HG02943 (cell line): ENCODE measurements around the gene LARGE2.

Experiments used
- ATAC-seq: cut with Tn5 transposase; IDR thresholded peaks from one replicate; pipeline ENCODE4 v1.9.1; 2021; ENCODE audit warnings: mild to moderate bottlenecking, low read depth, moderate library complexity; ENCODE audit not compliant: unreplicated experiment

LARGE2 gene

DNA sequence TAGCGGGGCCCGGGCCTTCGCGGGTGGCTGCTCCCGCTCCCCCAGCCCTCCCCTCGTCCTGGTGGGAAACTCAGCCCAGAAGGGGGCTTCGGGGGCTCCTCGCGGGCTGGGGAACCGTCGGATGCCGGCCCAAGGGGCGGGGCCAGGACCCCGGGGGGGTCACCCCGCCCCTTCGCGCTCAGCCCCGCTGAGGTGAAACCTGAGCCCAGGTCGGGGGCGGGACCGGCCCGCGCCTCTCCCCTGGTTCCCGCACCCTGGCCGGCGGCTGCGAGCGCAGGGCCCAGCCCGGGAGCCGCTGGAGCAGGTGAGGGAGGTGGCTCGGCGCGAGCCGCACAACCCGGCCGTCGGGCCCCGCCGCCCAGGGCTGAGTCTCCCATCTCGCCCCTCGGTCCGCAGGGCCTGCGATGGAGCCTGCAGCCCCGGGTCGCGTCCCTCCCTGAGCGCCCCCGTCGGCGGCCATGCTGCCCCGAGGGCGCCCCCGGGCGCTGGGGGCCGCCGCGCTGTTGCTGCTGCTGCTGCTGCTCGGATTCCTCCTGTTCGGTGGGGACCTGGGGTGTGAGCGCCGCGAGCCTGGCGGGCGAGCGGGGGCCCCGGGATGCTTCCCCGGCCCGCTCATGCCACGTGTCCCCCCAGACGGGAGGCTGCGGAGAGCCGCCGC, at the start of gene LARGE2:
TSS of gene LARGE2 (plus strand) at position 232 of the 658 bp plus-strand sequence. CDS start at position 459, 227 bp downstream.
- ATAC-seq: no peak

DNA sequence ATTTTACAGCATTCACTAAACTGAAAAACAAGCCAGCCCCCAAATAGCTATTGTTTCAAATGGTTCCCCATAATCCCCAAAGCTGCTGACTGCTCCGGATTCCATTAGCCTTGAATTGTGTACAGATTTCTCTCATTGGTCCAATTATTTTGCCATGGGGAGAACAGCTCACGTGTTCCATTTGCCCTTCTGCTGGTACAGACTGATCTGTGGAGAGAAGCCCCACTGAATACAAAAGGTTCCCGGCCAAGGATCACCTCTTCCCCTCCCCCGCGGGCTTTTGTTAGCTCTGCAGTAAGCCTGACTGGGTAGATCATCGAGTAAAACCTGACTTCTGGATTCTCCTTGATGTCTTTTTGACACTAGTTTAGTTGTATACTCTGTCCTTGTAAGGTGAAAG, 46.1 kb upstream of the LARGE2 start:
- no peak for ATAC-seq

DNA sequence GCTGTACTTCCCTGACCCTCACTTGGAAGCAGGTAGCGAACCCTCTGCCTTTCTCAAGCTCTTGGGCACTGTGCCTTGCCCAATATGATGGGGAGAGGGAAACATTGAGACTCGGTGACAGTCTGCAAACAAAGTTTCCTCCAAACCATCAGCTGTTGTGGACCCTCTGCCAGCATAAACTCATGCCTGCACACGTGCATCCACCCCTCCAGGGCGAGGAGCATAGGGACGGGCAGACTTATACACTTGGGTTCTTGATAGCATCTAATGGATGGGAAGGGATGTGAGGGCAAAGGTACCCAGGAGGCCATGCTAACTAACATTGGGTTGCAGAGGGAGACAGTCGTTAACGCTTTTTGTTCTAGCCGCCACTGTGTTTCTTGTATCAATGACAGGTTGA, 45.2 kb upstream of the LARGE2 start:
- ATAC-seq: no peak

DNA sequence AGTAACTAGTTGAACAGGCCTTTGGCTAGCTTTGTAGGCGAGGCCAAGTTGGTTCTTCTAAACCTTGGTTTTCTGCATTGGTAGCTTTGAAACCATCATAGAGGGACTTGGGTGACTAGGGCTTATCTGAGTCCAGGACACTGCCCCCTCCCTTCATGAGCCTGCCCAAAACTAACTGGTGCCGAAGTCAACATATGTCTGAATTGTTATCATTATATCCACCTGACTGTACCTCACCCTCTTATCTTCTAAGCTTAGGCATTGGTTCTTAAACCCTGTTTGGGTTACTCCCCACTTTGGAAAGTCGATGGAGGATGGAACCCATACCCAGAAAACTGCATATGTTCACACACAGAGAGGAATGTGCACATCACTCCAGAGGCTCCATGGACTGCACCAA, 44.6 kb upstream of the LARGE2 start:
- no peak for ATAC-seq

DNA sequence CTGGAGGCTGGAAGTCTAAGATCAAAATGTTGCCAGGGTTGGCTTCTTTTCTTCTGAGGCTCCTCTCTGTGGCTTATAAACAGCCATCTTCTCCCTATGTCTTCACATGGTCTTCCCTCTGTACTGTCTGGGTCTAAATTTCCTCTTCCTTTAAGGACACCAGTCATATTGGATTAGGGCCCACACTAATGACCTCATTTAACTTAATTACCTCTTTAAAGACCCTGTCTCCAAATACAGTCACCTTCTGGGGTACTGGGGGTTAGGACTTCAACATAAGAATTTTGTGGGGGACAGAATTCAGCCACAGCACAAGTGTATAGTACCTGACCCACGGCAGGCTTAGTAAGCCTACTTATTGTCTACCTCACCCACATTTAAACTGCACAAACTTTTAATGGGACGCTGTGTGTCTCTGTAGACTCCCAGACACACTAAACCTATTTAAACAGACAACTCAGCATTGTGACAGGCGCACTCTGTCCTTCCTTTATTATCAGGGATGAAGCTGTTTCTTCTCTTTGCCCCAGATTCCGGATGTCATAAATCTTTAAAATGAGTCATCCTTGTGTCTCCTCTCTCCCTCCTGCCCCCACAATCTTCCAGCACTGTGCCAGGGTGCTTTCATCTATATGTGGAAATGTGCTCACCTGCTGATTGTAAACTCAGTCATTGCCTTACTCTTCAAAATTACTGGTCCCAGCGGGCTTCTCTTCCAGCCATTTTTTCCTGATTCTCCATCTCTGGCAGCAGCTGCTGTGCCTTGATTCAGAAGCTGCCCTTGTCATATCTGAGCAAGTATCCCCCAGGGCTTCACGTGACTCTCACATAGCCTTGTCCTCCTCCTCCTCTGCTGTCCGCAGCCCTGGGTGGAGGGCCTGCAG, 42.4 kb upstream of the LARGE2 start:
- no peak for ATAC-seq

DNA sequence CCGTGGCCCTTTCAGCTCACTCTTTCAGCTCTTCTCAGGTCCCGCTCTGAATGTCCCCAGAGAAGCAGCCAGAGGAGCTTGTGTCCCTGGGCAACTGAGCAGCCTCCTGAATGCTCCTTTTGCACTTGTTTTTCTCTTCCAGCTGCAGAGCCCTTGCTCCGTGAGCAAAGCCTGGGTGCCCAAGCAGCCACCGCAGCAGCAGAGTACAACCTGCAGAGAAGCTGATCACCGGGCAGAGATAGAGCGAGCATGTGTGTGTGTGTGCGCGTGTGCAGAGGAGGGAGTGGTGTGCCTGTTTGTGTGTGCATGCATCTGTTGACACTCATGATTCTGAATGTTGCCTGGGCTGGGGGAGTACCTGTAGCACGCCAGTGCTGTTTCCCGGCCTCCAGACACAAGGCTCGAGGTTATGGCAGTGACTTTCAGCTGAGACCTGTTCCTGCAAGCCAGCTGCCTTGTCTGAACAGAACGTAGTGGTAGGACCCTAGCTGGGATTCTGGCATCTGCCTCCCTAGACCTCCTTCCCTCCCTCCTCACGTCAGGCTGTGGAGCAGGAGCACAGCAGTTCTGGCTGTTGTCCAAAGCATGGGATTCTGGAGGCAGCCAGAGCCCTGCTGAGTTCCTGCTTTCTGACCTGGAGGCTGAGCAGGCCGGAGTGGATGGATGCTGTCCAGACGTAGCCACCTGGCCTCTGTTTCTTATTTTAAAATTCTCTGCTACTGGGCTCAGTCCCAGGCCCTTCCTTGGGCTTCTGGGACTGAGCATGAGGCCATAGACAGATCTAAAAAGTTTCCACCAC, 41.5 kb upstream of the LARGE2 start:
- no peak for ATAC-seq

DNA sequence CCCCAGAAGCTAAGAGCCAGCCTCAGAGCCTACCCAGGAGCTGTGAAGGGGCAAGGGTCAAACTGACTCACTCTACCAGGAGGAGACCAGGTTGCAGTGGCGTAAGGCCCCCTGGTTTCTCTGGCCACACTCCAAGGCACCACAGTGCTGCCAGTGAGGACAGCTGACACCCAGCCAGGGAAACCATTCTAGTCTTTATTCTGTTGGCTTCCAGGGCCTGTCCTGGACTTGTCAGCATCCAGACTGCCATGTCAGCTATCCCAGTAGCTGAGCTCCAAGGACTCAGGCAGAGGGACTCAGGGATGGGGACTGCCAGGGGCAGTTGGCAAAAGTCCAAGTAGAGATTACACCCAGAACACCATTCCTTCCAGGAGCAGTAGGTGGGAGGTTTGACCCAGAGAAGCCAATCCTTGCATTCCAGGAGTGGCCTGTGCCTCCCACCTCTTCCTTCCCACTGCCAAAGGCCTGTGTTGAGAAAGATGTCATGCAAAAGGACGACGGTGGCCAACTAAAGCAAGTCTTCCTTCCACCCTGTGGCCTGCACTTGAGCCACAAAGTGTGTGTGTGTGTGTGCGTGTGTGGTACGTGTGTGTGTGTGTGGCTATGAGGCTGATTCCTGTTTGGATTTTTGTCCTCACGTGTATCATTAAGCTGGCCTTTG, 40.6 kb upstream of the LARGE2 start:
- ATAC-seq: no peak

DNA sequence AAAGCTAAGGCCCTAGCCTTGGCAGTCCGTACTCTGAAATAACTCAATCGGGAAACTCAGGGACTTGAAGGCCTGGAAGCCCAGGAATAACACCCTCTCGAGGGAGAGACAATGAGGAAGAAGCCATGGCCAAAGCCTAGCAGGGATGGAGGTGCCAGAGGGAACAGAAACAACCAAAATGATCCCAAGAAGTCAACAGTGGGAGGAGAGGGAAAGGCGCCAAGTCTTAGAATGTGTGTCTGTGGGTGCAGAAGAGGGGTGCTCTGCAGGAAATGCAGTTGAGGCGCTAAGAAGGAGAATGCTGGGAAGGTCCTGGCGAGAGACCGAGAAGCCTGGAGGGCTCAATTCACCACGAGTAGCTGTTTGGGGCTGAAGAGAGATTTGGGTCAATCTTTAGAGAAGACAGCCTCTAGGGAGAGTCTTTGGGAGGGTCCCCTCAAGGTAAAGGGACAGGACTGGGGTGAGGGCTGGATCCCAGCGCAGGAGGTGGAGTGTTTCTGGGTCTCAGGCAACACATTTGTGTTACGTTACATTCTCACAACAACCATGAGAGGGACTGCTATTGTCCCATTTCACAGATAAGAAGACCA, 37.8 kb upstream of the LARGE2 start:
- no peak for ATAC-seq

DNA sequence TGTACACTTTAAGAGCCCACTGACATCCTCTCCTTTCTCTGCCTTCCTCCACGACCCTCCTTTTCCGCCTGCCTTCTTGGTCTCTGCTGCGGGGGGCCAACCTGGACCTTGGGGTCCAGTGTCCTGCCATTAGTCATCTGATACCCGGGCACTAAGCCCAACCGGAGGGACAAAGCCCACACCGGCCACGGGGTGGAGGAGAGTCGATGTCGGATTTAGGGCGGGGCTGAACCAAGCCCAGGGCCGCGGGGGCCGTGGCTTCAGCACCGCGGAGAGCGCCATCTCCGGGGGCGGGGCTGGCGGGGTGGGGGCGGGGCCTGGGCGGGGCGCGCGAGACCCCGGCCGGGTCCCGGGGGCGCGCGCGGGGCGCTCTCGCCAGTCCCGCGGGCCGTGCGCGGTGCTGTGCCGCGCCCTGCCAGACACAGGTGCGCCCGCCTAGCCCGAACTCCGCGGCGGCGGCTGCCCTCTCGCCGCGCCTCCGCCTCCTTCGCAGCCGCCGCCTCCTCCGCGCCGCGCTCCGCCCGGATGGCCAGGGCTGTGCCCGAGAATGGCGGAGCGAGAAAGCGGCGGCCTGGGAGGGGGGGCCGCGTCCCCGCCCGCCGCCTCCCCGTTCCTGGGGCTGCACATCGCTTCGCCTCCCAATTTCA, 37.1 kb upstream of the LARGE2 start, which contains the start of gene MAPK8IP1:
TSS of gene MAPK8IP1 (plus strand) at position 378 of the 647 bp plus-strand sequence. CDS start at position 548, 170 bp downstream.
- ATAC-seq: no peak

DNA sequence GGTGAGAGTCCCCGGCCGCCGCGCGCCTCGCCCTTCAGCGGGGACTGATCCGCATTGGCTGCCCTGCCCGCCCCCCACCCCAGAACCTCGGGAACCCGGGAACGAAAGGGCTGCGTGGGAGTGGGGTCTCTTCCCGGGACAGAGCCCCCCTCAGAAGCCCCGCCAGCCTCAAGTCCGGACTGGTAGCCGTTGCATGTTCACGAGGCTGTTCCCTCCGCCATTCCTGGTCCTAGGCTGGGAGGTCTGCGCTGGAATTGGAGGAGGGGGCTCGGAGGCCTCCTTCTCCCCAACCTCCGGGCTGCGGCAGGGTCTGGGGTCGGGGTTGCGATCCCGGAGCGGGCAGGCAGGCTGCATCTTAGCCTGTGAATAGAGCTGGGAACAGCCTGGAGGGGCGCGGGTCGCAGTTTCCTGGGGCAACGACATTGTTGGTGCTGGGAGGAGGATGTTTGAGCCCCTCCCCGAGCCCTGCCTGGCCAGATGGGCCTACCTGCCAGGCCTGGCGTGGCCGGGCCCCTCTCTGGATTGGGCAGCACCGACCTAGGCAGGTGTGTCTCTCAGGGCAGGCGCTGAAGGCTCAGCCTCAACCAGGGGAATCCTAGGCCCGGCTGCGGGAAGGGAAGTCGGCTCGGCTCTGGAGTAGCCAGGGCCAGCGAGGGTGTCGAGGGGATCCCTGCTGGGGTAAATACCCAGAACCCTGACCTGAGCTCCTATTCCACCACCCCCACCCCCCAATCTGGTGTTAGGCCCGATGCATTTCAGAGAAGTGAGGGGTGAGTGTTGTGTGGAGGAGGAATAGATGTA, 36.3 kb upstream of the LARGE2 start:
- ATAC-seq: no peak

DNA sequence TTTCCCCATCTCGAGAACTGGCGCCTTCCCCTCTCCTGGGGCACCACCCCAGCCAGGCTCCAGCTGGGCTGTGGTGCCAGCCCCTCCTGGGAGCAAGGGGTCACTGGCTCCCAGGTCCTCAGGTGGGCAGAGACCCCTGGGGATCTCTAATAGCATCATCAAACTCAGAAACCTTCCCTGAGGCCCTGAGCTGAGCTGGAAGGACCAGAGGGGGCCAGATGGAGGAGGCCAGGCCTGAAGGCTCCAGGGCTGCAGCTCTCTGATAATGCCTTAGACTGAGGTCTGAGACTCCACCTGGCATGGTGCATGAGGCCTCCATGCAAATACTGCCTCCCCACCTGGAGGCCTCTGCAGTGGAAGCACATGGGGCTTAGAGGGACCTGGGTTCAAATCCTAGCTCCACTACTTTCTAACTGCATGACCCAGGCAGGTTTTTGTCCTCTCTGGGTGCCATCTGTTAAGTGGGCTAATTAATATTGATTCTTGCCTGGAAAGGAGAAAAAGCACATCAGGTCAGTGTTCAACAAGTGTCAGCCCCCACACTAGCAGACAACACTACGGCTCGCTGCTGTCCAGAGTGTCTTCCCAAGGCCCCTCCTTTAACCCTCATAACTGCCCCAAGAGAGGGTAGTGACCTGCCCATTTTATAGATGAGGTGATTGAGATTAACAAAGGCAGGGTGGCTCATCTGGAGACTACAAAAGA, 35.5 kb upstream of the LARGE2 start:
- no peak for ATAC-seq

DNA sequence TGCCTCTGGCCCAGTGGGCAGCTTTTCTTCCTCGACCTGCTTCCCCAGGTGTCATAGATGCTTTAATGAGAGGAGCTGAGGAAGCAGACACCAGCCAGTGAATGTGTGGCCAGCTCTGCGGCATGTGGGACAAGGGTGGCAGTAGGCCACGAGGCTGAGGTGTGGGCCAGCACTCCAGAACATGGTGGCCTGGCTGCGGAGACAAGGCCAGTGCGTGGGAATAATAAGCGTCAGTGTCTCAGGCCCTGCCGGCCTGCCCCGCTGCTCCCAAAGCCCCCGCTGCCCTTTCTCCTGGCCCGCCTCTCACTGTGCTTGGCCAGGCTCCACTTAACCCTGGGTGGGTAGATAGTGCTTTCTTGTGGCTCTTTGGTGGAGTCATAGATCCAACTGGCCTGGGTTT, 34.9 kb upstream of the LARGE2 start:
- no peak for ATAC-seq

DNA sequence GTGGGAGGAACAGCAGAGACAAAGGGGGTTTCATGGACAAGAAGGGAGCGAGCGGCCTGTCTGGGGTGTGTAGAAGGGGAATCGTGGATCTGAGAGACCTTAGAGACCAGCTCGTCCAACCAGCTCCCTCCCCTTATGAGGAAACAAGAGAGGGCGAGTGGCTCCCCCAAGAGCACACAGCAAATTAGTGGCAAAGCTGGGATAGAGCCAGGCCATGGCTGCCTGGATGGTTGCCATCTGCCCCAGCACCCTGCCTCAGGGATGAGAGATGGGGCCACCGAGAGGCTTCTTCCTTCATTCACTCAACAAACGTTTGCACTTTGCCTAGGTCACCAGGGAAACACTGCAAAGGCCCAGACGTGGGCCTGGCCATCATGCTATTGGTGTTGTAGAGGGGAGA, 32.9 kb upstream of the LARGE2 start:
- ATAC-seq: no peak

DNA sequence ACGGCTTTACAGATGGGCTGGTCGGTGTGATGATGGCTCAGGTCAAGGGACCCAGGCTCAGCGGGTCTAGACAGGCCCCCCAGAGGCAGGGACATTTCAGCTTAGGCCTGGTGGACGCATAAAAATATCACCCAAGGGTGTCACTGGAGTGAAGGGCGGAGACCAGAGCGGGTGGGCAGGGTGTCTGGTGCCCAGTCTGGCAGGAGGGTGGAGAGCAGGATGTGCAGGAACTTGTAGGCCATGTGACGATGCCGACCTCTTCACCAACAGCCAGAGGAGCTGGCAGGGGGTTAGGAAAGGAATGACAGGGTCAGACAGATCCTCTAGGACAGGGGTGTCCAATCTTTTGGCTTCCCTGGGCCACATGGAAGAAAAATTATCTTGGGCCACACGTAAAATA, 32.5 kb upstream of the LARGE2 start:
- no peak for ATAC-seq

DNA sequence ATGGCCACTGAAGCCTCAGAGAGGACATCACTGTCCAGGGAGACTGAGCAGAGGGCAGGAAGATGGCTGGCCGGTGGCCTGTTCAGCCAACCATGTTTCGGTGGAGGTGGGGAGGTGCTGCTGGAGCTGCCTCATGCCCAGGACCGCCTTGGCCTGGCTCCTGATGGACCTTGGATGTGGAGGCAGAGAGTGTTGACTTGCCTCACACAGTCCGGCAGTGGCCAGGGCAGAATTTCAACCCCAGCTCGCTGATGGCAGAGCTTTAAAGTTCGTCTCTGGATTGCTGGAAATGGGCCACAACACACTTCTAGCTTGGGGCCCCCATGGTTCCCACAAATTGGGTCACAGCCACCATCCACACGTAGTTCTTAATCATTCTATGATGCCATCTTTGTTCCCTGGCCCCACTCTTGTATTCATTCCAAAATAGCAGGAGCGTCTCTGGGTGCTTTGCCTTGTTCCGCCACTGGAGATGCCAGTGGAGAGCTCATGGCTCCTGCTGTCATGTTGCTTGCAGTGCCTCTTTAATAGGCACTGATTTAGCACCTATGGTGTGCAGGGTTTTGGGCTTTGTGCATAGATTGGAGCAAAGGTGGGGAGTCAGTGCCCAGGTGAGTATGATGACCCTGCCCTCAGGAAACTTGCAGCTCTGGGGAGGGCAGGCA, 31.4 kb upstream of the LARGE2 start:
- no peak for ATAC-seq

DNA sequence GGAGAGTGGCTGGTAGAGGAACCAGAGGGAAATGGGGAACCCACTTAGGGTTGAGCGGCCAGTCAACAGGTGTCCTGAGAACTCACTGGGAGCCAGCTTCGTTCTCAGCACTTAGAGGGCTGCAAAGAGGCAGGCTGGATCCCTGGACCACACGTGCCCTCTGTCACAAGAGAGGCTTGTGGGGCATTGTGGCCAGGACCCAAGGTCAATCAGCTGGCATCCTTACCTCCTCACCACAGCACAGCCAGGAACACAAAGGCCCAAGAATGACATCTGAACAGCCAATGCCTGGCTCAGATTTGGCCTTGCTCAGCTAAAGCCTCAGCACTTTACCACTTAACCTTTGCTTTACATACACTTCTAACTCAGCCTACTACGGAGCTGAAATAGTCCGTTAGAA, 29.6 kb upstream of the LARGE2 start:
- no peak for ATAC-seq

DNA sequence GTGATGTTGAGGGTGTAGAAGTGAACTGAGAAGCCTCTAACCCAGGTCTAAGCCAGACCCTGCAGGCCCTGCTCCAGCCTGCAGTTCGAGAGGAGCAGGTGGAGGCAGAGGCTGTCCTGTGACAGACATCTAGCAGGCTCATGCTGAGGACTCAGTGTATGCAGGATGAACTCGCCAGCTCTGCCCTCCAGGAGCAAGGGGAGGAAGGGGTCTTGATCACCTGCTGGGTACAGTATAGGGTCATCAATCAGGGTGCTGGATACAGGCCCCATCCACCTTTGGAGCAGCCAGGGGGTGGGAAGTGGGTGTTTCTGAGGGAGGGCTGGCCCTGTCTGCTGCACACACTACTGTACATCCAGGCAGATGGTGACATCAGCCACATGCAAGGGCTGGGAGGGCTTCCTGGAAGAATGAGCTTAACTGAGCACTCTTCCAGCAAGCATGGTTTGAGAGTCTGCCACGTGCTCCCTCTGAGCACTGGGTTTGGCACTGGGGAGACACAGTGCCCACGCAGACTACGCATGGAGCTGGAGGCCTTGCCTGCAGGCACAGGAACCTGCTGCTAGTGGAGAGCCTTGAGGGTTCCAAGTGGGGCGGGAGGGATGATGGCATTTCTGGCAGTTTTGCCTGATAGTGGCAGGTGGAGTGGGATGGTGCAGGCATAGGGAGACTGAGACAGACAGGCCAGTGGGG, 27.8 kb upstream of the LARGE2 start:
- no peak for ATAC-seq
